Measurements from ENCODE around the gene ZNF862.
"Not testable (repeated sequence)": the region's sequence is repeated elsewhere in the genome, so short reads cannot be mapped to it uniquely, and the experiment has no call there.

ZNF862 gene

DNA sequence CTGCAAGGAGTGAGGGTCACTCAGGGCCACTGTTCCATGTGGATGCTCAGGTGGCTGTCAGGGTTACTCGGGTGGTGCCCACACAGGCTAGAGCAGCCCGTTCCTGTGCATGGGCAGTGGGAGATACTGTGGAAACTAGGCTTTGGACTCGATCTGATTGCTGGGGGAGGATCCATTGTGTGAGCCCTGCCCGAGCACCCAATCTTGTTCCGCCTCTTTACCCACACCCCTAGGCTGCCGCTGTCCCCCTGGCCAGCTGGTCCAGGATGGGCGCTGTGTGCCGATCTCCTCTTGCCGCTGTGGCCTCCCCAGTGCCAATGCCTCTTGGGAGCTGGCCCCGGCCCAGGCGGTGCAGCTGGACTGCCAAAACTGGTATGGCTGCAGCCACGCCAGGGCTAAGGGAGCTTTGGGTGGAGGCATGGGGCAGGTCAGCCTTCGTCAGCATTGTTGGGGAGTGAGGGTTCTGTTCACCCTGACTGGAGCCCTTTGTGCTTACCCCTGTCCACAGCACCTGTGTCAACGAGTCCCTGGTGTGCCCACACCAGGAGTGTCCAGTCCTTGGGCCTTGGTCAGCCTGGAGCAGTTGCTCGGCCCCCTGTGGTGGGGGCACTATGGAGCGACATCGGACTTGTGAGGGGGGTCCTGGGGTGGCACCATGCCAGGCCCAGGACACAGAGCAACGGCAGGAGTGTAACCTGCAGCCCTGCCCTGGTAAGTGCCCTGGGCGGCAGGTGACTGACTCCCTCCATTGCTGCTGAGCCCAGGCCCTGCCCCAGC is 12.4 kb upstream of the ZNF862 start:
- DNase-seq (ENCODE audit: low spot score): no peak

DNA sequence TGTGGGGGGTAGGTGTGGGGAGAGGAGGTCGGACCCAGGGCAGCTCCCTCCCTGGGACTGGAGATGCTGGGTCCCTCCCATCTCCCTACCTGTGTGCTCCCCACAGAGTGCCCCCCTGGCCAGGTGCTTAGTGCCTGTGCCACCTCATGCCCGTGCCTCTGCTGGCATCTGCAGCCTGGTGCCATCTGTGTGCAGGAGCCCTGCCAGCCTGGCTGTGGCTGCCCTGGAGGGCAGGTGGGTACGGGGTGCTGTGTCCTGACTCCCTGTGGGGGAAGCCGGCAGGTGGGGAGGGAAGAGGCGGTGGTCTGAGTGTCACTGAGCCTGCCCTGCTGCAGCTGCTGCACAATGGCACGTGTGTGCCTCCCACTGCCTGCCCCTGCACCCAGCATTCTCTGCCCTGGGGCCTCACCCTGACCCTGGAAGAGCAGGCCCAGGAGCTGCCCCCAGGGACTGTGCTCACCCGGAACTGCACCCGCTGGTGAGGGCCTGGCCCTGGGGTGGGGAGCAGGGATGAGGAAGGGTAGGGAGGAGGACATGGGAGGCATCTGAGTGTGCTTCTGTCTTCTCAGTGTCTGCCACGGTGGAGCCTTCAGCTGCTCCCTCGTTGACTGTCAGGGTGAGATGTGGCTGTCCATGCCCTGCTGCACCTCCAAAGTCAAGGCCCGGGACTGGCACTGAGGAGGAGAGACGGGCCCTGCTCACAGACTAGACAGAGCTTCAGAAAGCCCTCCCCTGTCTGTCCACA is 11.7 kb upstream of the ZNF862 start:
- DNase-seq (ENCODE audit: low spot score): no peak

GRCh38 chr7:149827089-149827981 is 10.8 kb upstream of the ZNF862 start:
- DNase-seq (ENCODE audit: low spot score): no peak

- no peak for DNase-seq (ENCODE audit: low spot score)
Observed at GRCh38 chr7:149828357-149829309, 9.5 kb upstream of the ZNF862 start.

DNA sequence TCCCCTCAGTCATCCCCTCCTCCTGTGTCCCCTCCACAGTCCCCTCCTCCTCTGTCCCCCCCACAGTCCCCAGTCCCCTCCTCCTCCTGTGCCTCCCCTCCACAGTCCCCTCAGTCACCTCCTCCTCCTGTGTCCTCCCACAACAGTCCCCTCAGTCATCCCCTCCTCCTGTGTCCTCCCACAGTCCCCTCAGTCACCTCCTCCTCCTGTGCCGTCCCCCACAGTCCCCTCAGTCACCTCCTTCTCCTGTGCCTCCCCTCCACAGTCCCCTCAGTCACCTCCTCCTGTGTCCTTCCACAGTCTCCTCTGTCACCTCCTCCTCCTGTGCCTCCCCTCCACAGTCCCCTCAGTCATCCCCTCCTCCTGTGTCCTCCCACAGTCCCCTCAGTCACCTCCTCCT is 7.6 kb upstream of the ZNF862 start:
- DNase-seq (ENCODE audit: low spot score): not testable (repeated sequence)

DNA sequence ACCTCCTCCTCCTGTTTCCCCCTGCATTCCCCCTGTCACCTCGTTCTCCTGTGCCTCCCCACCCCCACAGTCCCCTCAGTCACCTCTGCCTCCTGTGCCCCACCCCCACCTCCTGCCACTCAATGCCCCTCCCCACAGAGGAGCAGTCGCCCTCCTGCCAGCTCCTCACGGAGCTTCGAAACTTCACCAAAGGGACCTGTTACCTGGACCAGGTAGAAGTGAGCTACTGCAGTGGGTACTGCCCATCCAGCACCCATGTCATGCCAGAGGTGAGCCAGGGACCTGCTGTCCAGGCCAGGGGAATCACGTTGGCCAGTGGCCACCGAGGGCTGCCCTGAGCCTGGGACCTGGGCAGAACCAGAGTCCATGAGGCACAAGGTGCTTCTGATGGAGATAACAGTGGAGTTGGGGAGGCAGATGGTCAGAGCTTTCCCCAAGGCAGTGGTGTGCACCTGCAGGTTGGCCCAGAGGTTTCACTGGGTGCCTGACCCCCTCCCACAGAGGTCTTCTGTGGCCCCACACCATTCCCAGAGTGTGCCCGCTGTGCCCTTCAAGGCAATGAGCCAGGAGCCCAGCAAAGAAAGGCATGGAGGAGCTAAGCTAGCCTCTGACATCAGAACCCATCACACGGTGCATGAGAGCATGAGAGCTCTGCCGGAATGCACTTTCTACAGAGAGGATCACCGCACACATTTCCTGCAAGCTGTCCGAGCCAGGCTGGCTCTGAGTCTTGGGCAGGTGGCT is 7.0 kb upstream of the ZNF862 start:
- no peak for DNase-seq (ENCODE audit: low spot score)

DNA sequence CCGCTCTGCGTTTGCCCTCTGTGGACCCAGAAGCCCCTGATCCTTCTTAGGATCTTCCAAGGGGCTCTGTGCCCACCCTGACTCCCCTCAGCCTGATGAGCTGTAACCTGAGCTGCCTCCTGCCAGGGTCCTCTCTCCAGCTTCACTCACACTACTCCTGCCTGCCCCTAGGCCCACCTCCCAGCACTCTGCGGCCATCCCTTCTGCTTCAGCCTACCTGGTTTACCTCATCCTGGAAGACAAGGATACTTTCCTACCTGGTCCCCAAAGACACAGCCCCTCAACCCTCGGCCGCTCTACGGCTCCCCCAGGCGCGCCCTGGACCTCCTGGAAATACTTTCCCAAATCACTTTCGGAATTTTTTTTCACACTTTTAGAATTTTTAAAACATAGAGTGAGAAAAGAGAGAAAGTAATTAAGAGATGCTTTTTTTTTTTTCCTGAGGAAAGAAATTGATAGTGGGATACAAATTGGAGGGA is 6.4 kb upstream of the ZNF862 start:
- DNase-seq (ENCODE audit: low spot score): no peak

DNA sequence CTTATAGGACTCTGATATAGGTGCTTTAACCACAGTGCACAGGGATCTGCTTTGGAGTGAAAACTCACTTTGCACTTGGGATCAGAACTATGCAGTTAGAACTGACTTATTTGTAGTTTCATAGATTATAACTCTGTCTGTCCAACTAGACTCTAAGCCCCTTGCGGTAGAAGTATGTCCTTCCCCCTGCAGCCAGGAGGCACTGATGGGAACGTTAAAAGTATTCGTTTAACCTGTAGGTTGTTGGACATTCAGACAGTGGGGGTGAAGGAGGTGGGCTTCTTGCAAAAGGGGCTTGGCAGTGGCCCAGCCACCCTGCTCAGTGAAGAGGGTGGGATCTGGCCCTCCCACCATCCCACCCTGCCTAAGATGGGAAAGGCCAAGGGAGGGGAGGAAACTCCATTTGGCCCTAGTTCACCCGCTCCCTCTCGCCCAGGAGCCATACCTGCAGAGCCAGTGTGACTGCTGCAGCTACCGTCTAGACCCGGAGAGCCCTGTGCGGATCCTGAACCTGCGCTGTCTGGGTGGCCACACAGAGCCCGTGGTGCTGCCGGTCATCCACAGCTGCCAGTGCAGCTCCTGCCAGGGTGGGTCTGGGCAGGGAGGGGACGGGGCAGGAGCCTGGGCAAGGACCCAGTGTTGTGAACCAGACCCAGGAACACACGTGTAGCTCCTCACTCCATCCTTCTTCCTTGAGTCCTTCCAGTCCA is 5.7 kb upstream of the ZNF862 start:
- no peak for DNase-seq (ENCODE audit: low spot score)

- DNase-seq (ENCODE audit: low spot score): no peak
Observed at GRCh38 chr7:149833495-149834130, 4.6 kb upstream of the ZNF862 start.

DNA sequence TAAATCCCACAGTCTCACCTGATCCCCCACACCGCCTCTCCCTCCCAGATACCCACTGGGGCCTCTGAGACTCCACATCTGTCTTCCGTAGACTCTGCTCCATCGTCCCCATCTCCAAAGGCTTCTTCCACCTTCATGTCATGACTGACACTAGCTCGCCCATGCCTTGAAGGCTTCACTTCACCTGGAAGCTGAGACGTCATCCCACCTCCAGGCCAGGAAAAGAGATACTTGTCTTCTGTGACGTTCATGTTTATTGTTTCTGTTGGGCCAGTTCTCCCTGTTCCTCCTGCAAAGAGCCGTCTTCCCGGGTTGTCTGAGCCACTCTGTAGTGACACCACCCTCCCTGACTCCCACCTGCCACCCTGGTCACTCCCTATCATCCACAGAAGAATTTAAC is 3.6 kb upstream of the ZNF862 start:
- DNase-seq (ENCODE audit: low spot score): no peak

DNA sequence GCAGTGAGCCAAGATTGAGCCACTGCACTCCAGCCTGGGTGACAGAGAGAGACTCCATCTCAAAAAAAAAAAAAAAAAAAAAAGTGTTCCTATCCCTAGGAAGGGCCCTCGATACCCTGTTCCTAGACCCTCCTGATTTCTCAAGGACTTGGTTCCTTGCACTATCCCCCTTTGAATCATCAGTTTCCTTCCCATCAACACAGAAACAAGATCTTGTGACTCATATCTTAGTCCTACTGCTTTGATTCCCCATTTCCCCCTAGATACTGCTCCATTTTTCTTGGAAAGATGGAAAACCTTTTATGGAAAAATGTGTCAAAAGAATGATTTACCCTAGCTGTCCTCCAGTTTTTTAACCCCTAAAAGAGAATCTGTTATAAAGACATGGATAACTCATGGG is 1.7 kb upstream of the ZNF862 start:
- no peak for DNase-seq (ENCODE audit: low spot score)

DNA sequence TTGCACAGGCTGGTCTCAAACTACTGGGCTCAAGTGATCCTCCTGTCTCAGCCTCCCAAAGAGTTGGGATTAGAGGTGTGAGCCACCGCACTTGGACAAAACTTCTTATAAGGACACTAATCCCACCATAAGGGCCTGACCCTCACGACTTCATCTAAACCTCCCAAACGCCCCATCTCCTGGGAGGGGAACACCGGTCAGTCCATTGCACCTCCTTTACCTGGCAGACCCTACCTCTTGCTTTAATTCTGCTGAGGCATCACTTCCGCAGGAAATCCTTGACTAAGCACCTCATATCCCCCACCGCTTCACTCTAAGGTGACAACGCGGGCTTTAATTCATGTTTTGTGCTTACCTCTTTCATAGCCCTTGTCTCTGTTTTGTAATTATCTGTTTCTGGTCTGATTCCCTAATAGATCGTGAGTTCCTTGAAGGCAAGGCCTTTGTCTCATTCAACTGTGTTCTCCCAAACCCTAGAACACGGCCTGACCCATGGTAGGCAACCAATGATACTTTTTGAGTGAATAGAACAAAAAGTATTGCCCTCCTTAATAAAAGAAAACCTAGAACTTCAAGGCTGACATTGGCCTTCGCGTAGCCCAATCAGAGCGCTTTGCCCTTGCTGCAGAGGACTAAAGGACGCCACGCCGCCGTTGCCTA is 481 bp upstream of the ZNF862 start:
- DNase-seq (ENCODE audit: low spot score): no peak

DNA sequence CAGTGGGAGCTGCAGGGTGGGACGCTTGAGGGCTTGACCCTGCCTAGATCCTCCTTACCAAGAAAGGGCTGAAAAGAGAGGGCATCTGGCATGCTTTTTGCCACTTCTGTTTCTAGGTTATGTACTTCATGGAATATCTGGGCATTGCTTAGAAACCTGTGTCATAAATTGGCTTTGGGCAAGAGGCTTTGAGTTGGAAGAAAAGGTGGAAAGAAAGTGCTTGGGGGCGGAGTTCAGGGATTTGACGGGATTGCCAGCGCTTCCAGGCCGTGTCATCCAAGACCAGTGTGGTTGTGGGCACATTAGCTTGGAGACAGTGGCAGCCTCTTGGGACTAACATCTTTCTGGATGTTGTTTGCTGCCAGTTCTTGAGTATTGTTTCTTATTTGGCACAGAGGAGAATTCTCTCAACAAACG is 825 bp downstream of the ZNF862 start:
- DNase-seq (ENCODE audit: low spot score): no peak

DNA sequence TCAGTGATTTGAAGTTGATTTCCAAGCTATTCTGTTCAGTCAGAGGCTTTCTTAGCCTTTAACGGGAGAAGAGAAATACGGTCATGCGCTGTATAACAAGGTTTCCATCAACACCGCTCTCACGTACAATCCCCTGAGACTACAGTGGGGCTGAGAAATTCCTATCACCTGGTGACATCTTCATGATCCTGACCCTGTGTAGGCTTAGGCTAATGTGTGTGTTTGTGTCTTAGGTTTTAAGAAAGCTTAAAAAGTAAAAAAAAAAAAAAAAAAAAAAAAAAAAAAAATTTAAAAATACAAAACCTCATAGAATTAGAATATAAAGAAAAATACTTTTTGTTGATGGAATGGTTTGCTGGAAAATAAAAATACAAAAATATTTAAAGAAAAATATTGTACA is 1.8 kb downstream of the ZNF862 start:
- no peak for DNase-seq (ENCODE audit: low spot score)

DNA sequence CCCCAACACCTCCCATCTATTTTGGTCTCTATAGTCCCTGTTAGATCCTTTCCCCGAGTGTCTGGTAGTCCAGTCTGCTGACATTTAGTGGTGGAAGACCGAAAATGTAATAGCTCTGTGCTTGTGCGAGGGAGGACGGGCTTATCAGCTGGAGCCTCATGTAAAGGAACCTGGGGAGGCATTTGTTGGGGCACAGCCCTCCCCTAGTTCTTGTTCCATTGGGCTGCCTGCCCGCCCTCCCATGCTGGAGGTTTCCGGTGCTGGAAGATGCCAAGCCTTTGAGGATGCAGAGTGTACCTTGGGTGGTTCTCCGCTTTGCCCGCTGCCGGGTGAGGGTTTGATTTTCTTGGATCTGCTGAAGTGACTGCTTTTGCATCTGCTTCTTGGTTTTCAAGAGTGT is 5.4 kb downstream of the ZNF862 start:
- no peak for DNase-seq (ENCODE audit: low spot score)

DNA sequence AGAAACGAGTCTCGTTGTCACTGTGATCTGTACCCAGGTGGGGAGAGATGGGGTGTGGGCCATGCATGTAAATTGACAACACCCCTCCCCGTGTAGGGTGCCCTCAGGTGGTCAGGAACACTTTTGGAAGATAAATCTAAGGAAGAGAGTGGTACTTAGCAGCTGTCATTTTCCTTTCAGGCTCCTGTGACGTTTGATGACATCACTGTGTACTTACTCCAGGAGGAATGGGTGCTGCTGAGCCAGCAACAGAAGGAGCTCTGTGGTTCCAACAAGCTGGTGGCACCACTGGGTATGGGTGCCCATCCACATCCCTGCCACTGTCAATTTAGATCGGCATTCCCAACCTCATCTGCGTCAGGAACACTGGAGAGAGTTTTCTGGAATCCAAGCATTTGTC is 6.3 kb downstream of the ZNF862 start:
- DNase-seq (ENCODE audit: low spot score): no peak

GRCh38 chr7:149845257-149845980 is 7.2 kb downstream of the ZNF862 start:
- no peak for DNase-seq (ENCODE audit: low spot score)

GRCh38 chr7:149846021-149846420 is 7.8 kb downstream of the ZNF862 start:
- no peak for DNase-seq (ENCODE audit: low spot score)
